Mesodermal cell (in vitro differentiated cells): Measurements from ENCODE around the gene TERT.

Experiments
- H3K27ac ChIP-seq: 2 replicates; pipeline ENCODE4 v1.7.0; 2013; ENCODE audit warnings: mild to moderate bottlenecking, low read depth, low read length, moderate library complexity; ENCODE audit not compliant: severe bottlenecking
- H3K36me3 ChIP-seq: 2 replicates; pipeline ENCODE4 v1.7.1; 2013; ENCODE audit warnings: mild to moderate bottlenecking, low read length, moderate library complexity; ENCODE audit not compliant: control insufficient read depth, insufficient read depth
- H3K4me1 ChIP-seq: one replicate; pipeline ENCODE4 v1.7.1; 2013; ENCODE audit warnings: mild to moderate bottlenecking, low read length; ENCODE audit not compliant: insufficient read depth, control insufficient read depth, poor library complexity, severe bottlenecking
- H3K4me3 ChIP-seq: 2 replicates; pipeline ENCODE4 v1.7.0; 2013; ENCODE audit warnings: low read length, control low read depth, mild to moderate bottlenecking; ENCODE audit not compliant: insufficient read depth, poor library complexity, severe bottlenecking; ENCODE audit errors: extremely low read depth
- H3K9me3 ChIP-seq: 2 replicates; pipeline ENCODE4 v1.7.1; 2013; ENCODE audit warnings: mild to moderate bottlenecking, low read length, moderate library complexity; ENCODE audit not compliant: control insufficient read depth
- WGBS, 2 experiments: methylation state at CpG; one replicate each; pipeline ENCODE4 v1.1.5; 2013; ENCODE audit warnings: missing lambda C conversion rate in 2 of 2; ENCODE audit not compliant: insufficient coverage in 2 of 2; 5-methylcytosine and 5-hydroxymethylcytosine counted together

Gene TERT

GRCh38 chr5:1244255-1244654 is 50.6 kb downstream of the TERT start:
- WGBS, 2 experiments, result 88 to 91% methylated on average over 15 to 21 of the region's 21 CpGs
- H3K4me3 ChIP-seq, result no peak overlapping the region
- no peak overlapping the region for H3K27ac ChIP-seq
- H3K36me3 ChIP-seq, result no peaks in the 10 kb centered on the region
- H3K9me3 ChIP-seq, result no peaks in the 10 kb centered on the region
- H3K4me1 ChIP-seq, result no peaks in the 10 kb centered on the region

GRCh38 chr5:1243487-1244130 is 51.3 kb downstream of the TERT start:
- Histone ChIP-seq H3K4me1 (no peaks in the 10 kb centered on the region), H3K27ac (no peak overlapping the region), H3K36me3 (no peaks in the 10 kb centered on the region), H3K9me3 (no peaks in the 10 kb centered on the region), H3K4me3 (no peak overlapping the region)
- 82 to 94% methylated on average over 25 to 29 of the region's 33 CpGs for WGBS, 2 experiments

GRCh38 chr5:1242733-1243486 is 52.0 kb downstream of the TERT start:
- no peak overlapping the region for H3K27ac ChIP-seq
- no peaks in the 10 kb centered on the region for H3K4me1 ChIP-seq
- no peaks in the 10 kb centered on the region for H3K9me3 ChIP-seq
- H3K36me3 ChIP-seq, result no peaks in the 10 kb centered on the region
- WGBS, 2 experiments, result 90 to 92% methylated on average over 14 of the region's 14 CpGs
- H3K4me3 ChIP-seq, result no peak overlapping the region

GRCh38 chr5:1241509-1242080 is 53.3 kb downstream of the TERT start:
- Histone ChIP-seq H3K36me3 (no peaks in the 10 kb centered on the region), H3K4me1 (no peaks in the 10 kb centered on the region), H3K27ac (no peak overlapping the region), H3K4me3 (no peak overlapping the region), H3K9me3 (no peaks in the 10 kb centered on the region)
- WGBS, 2 experiments, result 88 to 89% methylated on average over 21 of the region's 22 CpGs

GRCh38 chr5:1240496-1241260 is 54.2 kb downstream of the TERT start:
- no peak overlapping the region for H3K4me3 ChIP-seq
- no peaks in the 10 kb centered on the region for H3K9me3 ChIP-seq
- no peaks in the 10 kb centered on the region for H3K4me1 ChIP-seq
- no peaks in the 10 kb centered on the region for H3K36me3 ChIP-seq
- WGBS, 2 experiments, result 86 to 89% methylated on average over 18 to 27 of the region's 29 CpGs
- no peak overlapping the region for H3K27ac ChIP-seq

- Histone ChIP-seq H3K27ac (no peak overlapping the region), H3K36me3 (no peaks in the 10 kb centered on the region), H3K4me1 (no peaks in the 10 kb centered on the region), H3K4me3 (no peak overlapping the region), H3K9me3 (peaks cover 7% of the 10 kb centered on the region)
- 87 to 90% methylated on average over 20 to 22 of the region's 22 CpGs for WGBS, 2 experiments
These were observed 55.2 kb downstream of the TERT start for GRCh38 chr5:1239505-1240251.

GRCh38 chr5:1235838-1236237 is 59.0 kb downstream of the TERT start:
- 100% methylated on average over 1 of the region's 1 CpG; no CpG with 5 or more reads in 1 of the 2 experiments for WGBS, 2 experiments

GRCh38 chr5:1235379-1235778 is 59.5 kb downstream of the TERT start:
- H3K27ac ChIP-seq, result no peak overlapping the region
- H3K4me3 ChIP-seq, result no peak overlapping the region
- WGBS, 2 experiments, result 68 to 70% methylated on average over 7 to 8 of the region's 8 CpGs
- peaks cover 7% of the 10 kb centered on the region for H3K9me3 ChIP-seq
- no peaks in the 10 kb centered on the region for H3K36me3 ChIP-seq
- H3K4me1 ChIP-seq, result no peaks in the 10 kb centered on the region

More at GRCh38 chr5:1235838-1236237, 59.0 kb downstream of the TERT start:
- H3K4me1 ChIP-seq, result no peaks in the 10 kb centered on the region
- H3K27ac ChIP-seq, result no peak overlapping the region
- H3K9me3 ChIP-seq, result peaks cover 7% of the 10 kb centered on the region
- H3K4me3 ChIP-seq, result no peak overlapping the region
- no peaks in the 10 kb centered on the region for H3K36me3 ChIP-seq

GRCh38 chr5:1232780-1233179 is 62.1 kb downstream of the TERT start:
- Histone ChIP-seq H3K9me3 (peaks cover 7% of the 10 kb centered on the region), H3K4me3 (no peak overlapping the region), H3K27ac (no peak overlapping the region), H3K36me3 (no peaks in the 10 kb centered on the region), H3K4me1 (no peaks in the 10 kb centered on the region)
- WGBS, 2 experiments, result 95 to 96% methylated on average over 25 of the region's 25 CpGs

- Histone ChIP-seq H3K4me1 (no peaks in the 10 kb centered on the region), H3K4me3 (no peak overlapping the region), H3K9me3 (peaks cover 7% of the 10 kb centered on the region), H3K27ac (no peak overlapping the region), H3K36me3 (no peaks in the 10 kb centered on the region)
- WGBS, 2 experiments, result 85 to 88% methylated on average over 12 to 13 of the region's 13 CpGs
These were observed 63.4 kb downstream of the TERT start for GRCh38 chr5:1231354-1231905.
